Body of pancreas (tissue), 4 donors: ENCODE data around the gene AURKAIP1.

Experiments
- POLR2A ChIP-seq, 3 donors: fragments of 450-650 bp; IDR thresholded peaks; one replicate each; pipeline ENCODE4 v1.6.1; 2016; ENCODE audit warnings: antibody characterized with exemption in 3 of 3, mild to moderate bottlenecking in 2 of 3
- TF ChIP-seq, protein P1 (sequence below), 7 experiments: fragments of 450-650 bp in 4 of 7; fragments of 200-600 bp in 3 of 7; sonication (generic) in 3 of 7; IDR thresholded peaks; one replicate each; pipeline ENCODE4 v1.5.1; 2016 to 2019; ENCODE audit warnings: antibody characterized with exemption in 7 of 7

DNA sequence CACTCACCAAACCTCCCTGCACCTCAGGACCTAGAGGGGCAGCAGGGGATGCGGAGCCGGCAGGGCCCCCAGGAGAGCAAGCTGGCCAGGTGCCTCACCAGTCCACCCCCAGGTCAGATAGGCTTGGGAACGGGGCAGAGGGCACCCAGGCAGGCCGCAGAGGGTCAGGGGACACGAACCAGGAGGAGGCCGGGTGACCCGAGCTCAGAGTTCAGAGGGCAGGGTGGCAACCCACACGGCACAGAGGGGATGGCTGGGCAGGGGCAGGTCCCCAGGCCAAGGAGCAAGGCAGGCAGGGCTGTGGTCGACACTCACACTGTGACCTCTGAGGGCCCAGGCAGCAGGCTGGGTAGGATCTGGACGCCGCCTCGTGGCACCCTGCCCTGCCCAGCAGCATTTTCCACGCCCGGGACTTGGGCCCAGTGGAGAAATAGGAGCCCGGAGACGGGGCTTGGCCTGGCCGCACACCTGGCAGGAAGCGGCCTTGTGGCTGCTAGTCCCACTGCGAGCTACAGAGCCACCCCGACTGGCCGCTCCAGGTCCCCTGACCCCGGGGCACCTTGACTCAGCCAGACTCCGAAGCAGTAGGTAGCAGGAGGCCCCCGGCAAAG, 31.1 kb downstream of the AURKAIP1 start:
- TF ChIP-seq, protein P1, sequence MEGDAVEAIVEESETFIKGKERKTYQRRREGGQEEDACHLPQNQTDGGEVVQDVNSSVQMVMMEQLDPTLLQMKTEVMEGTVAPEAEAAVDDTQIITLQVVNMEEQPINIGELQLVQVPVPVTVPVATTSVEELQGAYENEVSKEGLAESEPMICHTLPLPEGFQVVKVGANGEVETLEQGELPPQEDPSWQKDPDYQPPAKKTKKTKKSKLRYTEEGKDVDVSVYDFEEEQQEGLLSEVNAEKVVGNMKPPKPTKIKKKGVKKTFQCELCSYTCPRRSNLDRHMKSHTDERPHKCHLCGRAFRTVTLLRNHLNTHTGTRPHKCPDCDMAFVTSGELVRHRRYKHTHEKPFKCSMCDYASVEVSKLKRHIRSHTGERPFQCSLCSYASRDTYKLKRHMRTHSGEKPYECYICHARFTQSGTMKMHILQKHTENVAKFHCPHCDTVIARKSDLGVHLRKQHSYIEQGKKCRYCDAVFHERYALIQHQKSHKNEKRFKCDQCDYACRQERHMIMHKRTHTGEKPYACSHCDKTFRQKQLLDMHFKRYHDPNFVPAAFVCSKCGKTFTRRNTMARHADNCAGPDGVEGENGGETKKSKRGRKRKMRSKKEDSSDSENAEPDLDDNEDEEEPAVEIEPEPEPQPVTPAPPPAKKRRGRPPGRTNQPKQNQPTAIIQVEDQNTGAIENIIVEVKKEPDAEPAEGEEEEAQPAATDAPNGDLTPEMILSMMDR (IDR thresholded peaks at IDR 0.05), result no peak
- TF ChIP-seq POLR2A (IDR thresholded peaks at IDR 0.05), result no peak
